Measurements from ENCODE around the gene RIC8A.
A peak's percentile ranks its signal among the peaks of the same experiment; 100 is the strongest.
"Not testable (repeated sequence)": the region's sequence is repeated elsewhere in the genome, so short reads cannot be mapped to it uniquely, and the experiment has no call there.

The RIC8A gene

DNA sequence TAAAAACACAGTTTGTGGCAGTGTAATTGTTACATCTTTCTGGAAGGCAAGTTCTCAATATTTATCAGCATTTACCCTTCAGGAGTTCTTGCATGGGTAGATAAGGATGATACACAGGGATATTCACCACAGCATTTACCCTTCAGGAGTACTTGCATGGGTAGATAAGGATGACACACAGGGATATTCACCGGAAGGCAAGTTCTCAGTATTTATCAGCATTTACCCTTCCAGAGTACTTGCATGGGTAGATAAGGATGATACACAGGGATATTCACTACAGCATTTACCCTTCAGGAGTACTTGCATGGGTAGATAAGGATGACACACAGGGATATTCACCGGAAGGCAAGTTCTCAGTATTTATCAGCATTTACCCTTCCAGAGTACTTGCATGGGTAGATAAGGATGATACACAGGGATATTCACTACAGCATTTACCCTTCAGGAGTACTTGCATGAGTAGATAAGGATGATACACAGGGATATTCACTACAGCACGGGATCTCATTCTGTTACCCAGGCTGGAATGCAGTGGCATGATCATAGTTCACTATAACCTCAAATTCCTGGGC, 13.2 kb downstream of the RIC8A start:
- DNase-seq = peak; percentile 92

- DNase-seq = no peak
Observed at GRCh38 chr11:221539-221938, 14.0 kb downstream of the RIC8A start.

- DNase-seq = no peak
Observed at GRCh38 chr11:221998-222789, 14.7 kb downstream of the RIC8A start.

DNA sequence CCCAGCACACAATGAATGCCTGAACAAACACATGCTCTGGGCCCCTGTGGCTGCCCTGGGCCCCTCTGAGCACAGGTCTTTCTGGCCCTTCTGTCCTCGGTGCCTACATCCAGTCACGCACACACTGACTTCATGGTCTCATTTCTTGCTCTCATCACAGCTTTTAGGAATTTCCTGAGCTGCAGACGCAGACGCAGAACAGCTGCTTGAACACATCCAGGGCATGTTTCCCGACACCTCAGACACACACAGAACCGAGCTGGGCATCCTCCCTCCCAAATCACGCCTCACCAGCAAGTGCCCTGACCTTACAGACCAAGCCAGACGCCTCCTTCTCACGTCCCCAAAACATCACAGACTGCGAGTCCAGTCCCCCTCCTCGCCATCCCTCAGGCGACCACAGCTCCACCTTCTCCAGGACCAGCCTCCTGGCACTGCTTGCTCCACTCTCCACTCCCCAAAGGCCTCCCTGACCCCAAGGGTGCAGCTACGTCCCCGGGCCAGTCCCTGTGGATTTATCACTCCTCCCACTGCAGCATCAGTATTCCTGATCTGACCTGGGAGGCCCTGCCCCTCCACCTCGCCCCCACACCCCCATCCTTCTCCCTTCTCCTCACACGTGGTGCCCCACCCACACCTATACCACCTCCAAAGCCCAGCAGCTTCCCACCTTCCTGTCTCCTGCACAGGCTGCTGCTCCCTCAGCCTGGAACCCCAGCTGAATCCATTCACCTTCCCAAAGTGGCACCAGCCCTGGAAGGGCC, 15.7 kb downstream of the RIC8A start:
- DNase-seq = no peak

GRCh38 chr11:223884-224283, 16.4 kb downstream of the RIC8A start:
- DNase-seq = no peak

- DNase-seq = no peak
Observed at GRCh38 chr11:224424-224823, 16.9 kb downstream of the RIC8A start.

DNA sequence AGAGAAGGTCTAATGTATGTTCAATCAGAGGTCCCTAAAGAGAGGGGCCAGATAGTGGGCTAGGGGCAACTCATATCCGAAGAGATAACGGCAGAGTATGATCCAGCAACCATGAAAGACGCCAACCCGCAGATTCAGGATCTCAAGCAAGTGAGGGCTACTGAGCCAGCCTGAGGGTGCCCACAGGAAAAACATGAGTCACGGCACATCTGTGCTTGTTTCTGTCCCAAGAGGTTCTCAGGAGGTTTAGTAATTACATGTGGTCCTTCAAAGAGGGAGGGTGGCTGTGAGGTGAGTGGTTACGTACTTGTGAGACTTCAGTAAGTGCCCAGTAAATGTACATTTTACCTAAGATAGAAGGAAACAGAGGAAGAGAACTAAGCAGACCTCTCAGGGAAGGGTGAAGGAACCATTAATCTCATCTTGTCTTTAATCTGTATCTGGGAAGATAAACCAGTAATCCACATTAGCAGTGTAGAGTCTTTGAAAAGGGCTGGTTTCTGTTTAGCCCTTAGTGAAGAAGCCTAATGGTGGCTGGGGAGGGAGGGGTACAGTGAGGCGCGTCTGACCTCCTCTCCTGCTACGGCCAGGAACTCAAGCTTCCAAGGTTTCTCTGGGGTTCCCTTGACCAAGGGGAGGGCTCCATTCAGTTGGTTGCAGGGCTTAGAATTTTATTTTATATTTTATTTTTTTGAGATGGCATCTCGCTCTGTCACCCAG, 18.4 kb downstream of the RIC8A start:
- DNase-seq = peak; percentile 24

GRCh38 chr11:227824-228379, 20.4 kb downstream of the RIC8A start:
- no peak for DNase-seq

GRCh38 chr11:230431-230830, 22.9 kb downstream of the RIC8A start:
- no peak for DNase-seq

DNA sequence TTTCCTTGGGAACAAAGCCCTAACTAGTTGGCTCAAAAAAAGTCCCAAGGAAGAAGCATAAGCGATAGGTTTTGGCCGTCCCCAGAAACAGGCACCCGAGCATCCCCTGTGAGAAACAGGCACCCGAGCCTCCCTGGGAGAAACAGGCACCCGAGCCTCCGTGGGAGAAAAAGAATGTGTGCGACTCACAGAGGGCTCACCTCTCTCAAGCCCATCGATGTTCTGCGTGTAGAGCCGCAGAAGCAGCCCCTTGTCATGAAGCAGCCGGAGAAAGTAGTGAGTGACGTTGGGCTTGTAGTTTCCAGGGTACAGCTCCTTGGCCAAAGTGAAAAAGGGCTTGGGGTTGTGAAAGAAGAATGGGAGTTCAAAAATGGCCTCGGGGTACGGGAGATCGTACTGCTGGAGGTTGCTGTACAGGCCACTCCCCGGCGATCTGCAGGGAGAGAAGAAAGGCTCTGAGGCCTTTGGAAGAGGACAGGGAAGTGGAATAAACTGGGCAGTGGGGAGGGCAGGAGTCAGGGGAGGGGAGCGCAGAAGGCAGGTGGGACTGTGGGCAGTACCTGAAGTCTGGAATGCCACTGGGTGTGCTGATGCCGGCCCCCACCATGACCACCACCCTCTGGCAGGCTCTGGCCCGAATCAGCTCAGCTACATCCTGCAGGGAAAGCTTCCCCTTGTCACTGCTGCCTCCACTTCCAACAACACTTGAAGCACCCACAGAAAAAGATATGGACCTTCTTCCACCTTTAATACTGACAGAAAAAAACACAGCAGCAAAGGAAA, 25.5 kb downstream of the RIC8A start:
- no peak for DNase-seq

GRCh38 chr11:235180-235579, 27.7 kb downstream of the RIC8A start:
- DNase-seq = no peak

DNA sequence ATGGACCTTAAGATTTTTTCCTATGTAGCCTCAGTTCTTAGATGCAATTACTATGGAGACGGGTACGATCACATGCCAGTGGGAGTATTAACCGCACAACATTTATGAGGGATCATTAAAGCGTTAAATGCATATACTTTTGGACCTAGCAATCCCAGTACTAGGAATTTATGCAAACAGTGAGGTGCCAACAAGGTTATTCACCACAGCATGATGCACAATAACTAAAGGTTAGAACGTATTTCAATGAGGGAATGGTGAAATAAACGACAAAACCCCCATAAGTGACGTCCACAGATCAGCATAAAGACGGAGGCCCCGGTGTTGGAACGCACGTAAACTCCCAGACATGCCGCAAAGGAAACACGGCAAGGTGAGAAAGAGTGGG, 28.1 kb downstream of the RIC8A start:
- DNase-seq = peak; percentile 59

GRCh38 chr11:235997-236773, 28.7 kb downstream of the RIC8A start, which contains the start of gene SIRT3:
SIRT3 (minus strand) TSS chr11:236342; CDS start chr11:236328, 14 bp downstream.
- DNase-seq = peak; percentile 95

GRCh38 chr11:236774-237767, 29.6 kb downstream of the RIC8A start, which contains the start of gene PSMD13:
PSMD13 (plus strand) TSS chr11:236976; CDS start chr11:237050, 74 bp downstream.
- DNase-seq = peak; percentile 95

DNA sequence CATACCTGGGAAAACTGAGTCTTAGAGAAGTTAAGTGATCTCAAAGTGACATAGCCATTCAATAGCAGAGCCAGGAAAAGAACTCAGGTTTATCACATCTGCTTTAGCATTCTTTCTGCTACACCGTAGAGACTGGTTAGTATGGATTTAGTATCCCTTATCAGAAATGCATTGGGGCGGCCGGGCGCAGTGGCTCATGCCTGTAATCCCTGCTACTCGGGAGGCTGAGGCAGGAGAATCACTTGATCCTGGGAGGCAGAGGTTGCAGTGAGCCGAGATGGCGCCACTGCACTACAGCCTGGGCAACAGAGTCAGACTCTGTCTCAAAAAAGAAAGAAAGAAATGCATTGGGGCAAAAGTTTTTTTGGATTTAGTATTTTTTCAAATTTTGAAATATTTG, 30.8 kb downstream of the RIC8A start:
- not testable (repeated sequence) for DNase-seq

DNA sequence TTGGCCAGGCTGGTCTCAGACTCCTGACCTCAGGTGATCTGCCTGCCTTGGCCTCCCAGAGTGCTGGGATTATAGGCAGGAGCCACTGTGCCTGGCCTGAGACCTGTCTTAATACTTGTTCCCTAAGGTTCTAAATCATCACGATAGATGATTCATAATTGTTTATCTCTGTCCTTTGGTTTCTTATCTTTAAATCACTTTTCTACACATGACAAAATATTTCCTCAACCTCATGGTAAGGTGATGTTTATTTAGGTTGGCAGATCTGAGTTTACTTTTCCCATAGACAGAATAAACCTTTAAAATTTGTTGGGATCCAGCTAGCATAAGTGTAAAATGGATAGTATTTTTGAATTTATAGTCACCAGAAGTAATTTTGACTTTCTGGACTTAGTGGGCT, 32.8 kb downstream of the RIC8A start:
- DNase-seq = no peak

- DNase-seq = no peak
Observed at GRCh38 chr11:241634-242033, 34.1 kb downstream of the RIC8A start.

GRCh38 chr11:244376-244775, 36.9 kb downstream of the RIC8A start:
- no peak for DNase-seq

GRCh38 chr11:249062-249461, 41.6 kb downstream of the RIC8A start:
- DNase-seq = no peak

DNA sequence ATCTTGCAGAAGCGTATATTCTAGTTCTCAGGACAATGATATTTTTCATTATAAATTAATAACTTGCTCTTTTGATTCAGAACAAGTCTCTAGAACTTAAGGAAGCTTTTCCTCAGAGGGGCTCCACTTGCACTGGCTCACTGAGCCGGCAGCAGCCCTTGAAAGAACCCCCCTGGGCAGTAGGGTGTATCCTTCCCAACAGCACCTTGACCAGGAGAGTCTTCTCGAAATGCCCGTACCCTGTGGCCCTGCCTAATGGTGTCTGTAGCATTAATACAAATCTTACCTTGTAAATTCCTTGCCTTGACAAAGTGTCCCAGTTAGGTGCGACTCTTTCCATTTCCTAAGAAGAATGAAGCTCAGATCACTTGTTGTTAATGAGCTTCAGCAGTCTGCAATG, 42.8 kb downstream of the RIC8A start:
- DNase-seq = no peak
